Measurements from ENCODE around the gene EDN1.

DNA sequence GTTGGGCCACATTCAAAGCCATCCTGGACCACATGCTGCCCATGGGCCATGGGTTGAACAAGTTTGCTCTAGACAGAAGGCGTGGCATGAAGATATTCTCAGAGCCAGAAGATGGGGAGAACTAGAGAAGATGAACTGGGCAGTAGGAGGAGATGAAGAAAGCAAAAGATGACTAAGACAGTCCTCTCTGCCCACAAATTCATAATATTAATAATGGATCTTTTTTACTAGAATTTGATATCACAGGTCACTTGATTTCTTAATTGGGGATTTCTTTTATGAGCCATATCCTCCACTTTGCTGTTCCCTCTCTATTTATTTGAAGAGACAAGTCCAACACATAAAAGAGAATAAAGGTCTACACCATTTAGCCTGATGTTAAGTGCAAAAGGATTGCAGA is 25.5 kb upstream of the EDN1 start:
- no peak for TF ChIP-seq POLR2A (IDR thresholded peaks at IDR 0.05; ENCODE audit: low read depth, low read length)
- TF ChIP-seq, protein P1, sequence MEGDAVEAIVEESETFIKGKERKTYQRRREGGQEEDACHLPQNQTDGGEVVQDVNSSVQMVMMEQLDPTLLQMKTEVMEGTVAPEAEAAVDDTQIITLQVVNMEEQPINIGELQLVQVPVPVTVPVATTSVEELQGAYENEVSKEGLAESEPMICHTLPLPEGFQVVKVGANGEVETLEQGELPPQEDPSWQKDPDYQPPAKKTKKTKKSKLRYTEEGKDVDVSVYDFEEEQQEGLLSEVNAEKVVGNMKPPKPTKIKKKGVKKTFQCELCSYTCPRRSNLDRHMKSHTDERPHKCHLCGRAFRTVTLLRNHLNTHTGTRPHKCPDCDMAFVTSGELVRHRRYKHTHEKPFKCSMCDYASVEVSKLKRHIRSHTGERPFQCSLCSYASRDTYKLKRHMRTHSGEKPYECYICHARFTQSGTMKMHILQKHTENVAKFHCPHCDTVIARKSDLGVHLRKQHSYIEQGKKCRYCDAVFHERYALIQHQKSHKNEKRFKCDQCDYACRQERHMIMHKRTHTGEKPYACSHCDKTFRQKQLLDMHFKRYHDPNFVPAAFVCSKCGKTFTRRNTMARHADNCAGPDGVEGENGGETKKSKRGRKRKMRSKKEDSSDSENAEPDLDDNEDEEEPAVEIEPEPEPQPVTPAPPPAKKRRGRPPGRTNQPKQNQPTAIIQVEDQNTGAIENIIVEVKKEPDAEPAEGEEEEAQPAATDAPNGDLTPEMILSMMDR (conservative IDR thresholded peaks at IDR 0.05; ENCODE audit: low read depth, low read length): no peak
- no peak for TF ChIP-seq BHLHE40 (IDR thresholded peaks at IDR 0.05; ENCODE audit: low read depth, low read length)
- no peak for TF ChIP-seq FOS (IDR thresholded peaks at IDR 0.05; ENCODE audit: low read depth, low read length)
- no peak for TF ChIP-seq MAZ (IDR thresholded peaks at IDR 0.05; ENCODE audit: borderline replicate concordance, low read depth, low read length)
- no peak for TF ChIP-seq NFE2L2 (IDR thresholded peaks at IDR 0.05; ENCODE audit: low read depth, low read length)
- no peak for TF ChIP-seq RCOR1 (IDR thresholded peaks at IDR 0.05; ENCODE audit: insufficient replicate concordance, low read length)
- TF ChIP-seq CEBPB (IDR thresholded peaks at IDR 0.05; ENCODE audit: low read depth, low read length): no peak
- no peak for TF ChIP-seq RAD21 (IDR thresholded peaks at IDR 0.05; ENCODE audit: low read length)
- TF ChIP-seq SMC3 (IDR thresholded peaks at IDR 0.05; ENCODE audit: low read depth, low read length): no peak
- TF ChIP-seq MAFK (IDR thresholded peaks at IDR 0.05; ENCODE audit: low read depth, low read length): no peak

Data from IMR-90 (cell line).